HEK293 (cell line): ENCODE measurements around the gene KRT82.

Experiments
- GLI4 ChIP-seq: fragments of 450-650 bp; formaldehyde crosslinking; IDR thresholded peaks from 2 replicates; pipeline ENCODE4 v1.5.1; 2016; ENCODE audit warnings: missing biosample characterization, missing genetic modification characterization
- HOXA7 ChIP-seq: sonication (generic); formaldehyde crosslinking; IDR thresholded peaks from 2 replicates; pipeline ENCODE4 v1.8.1; 2022; ENCODE audit warnings: missing genetic modification reagents, borderline replicate concordance
- IKZF3 ChIP-seq: fragments of 450-650 bp; IDR thresholded peaks from 2 replicates; pipeline ENCODE4 v1.5.0; 2018; ENCODE audit warnings: missing biosample characterization, mild to moderate bottlenecking, missing genetic modification characterization, moderate library complexity
- SCRT2 ChIP-seq: fragments of 450-650 bp; formaldehyde crosslinking; IDR thresholded peaks from 2 replicates; pipeline ENCODE4 v1.5.1; 2016; ENCODE audit warnings: missing biosample characterization, missing genetic modification characterization
- ZBTB48 ChIP-seq: fragments of 450-650 bp; formaldehyde crosslinking; IDR thresholded peaks from 2 replicates; pipeline ENCODE4 v1.5.1; 2016; ENCODE audit warnings: missing biosample characterization, missing genetic modification characterization
- ZBTB7A ChIP-seq: fragments of 450-650 bp; formaldehyde crosslinking; IDR thresholded peaks from 2 replicates; pipeline ENCODE4 v1.5.1; 2016; ENCODE audit warnings: low read depth, missing biosample characterization, missing genetic modification characterization
- ZBTB8A ChIP-seq: fragments of 450-650 bp; formaldehyde crosslinking; IDR thresholded peaks from 2 replicates; pipeline ENCODE4 v1.5.1; 2016; ENCODE audit warnings: missing biosample characterization, missing genetic modification characterization
- ZNF114 ChIP-seq: fragments of 450-650 bp; formaldehyde crosslinking; IDR thresholded peaks from 2 replicates; pipeline ENCODE4 v1.5.0; 2017; ENCODE audit warnings: missing biosample characterization, missing genetic modification characterization
- ZNF121 ChIP-seq: fragments of 450-650 bp; formaldehyde crosslinking; IDR thresholded peaks from 2 replicates; pipeline ENCODE4 v1.5.1; 2016; ENCODE audit warnings: missing biosample characterization, missing genetic modification characterization
- ZNF138 ChIP-seq: fragments of 450-650 bp; formaldehyde crosslinking; IDR thresholded peaks from 2 replicates; pipeline ENCODE4 v1.5.1; 2016; ENCODE audit warnings: missing biosample characterization, missing genetic modification characterization, borderline replicate concordance
- ZNF157 ChIP-seq: fragments of 450-650 bp; formaldehyde crosslinking; IDR thresholded peaks from 2 replicates; pipeline ENCODE4 v1.5.1; 2016; ENCODE audit warnings: missing biosample characterization, missing genetic modification characterization
- ZNF175 ChIP-seq: fragments of 450-650 bp; formaldehyde crosslinking; IDR thresholded peaks from 2 replicates; pipeline ENCODE4 v1.5.1; 2016; ENCODE audit warnings: missing biosample characterization, missing genetic modification characterization
- ZNF239 ChIP-seq: fragments of 450-650 bp; formaldehyde crosslinking; IDR thresholded peaks from 2 replicates; pipeline ENCODE4 v1.5.1; 2016; ENCODE audit warnings: missing biosample characterization, missing genetic modification characterization
- ZNF248 ChIP-seq: fragments of 450-650 bp; formaldehyde crosslinking; IDR thresholded peaks from 2 replicates; pipeline ENCODE4 v1.5.1; 2017; ENCODE audit warnings: missing biosample characterization, missing genetic modification characterization
- ZNF274 ChIP-seq, 2 experiments: fragments of 200-500 bp in 1 of 2; fragments of 450-650 bp in 1 of 2; sonication (Bioruptor generic) in 1 of 2; formaldehyde crosslinking in 1 of 2; IDR thresholded peaks; 2 replicates each; pipeline versions ENCODE4 v1.5.1 to v1.6.1; 2014 to 2016; ENCODE audit warnings: borderline replicate concordance in 1 of 2, inconsistent platforms in 1 of 2, low read length in 1 of 2, missing biosample characterization in 1 of 2, missing genetic modification characterization in 1 of 2
- ZNF350 ChIP-seq: fragments of 450-650 bp; formaldehyde crosslinking; IDR thresholded peaks from 2 replicates; pipeline ENCODE4 v1.5.0; 2017; ENCODE audit warnings: missing biosample characterization, mild to moderate bottlenecking, missing genetic modification characterization
- ZNF366 ChIP-seq: fragments of 450-650 bp; formaldehyde crosslinking; conservative IDR thresholded peaks from 2 replicates; pipeline ENCODE4 v1.5.1; 2016; ENCODE audit warnings: missing biosample characterization, missing genetic modification characterization
- ZNF433 ChIP-seq: fragments of 450-650 bp; formaldehyde crosslinking; IDR thresholded peaks from 2 replicates; pipeline ENCODE4 v1.5.1; 2016; ENCODE audit warnings: missing biosample characterization, missing genetic modification characterization, low read depth
- ZNF510 ChIP-seq: fragments of 450-650 bp; formaldehyde crosslinking; IDR thresholded peaks from 2 replicates; pipeline ENCODE4 v1.5.1; 2018; ENCODE audit warnings: mild to moderate bottlenecking, missing genetic modification characterization, missing biosample characterization; ENCODE audit not compliant: insufficient replicate concordance
- ZNF529 ChIP-seq: fragments of 450-650 bp; formaldehyde crosslinking; IDR thresholded peaks from 2 replicates; pipeline ENCODE4 v1.5.1; 2017; ENCODE audit warnings: missing genetic modification characterization, missing biosample characterization; ENCODE audit not compliant: insufficient replicate concordance
- ZNF610 ChIP-seq: fragments of 450-650 bp; formaldehyde crosslinking; IDR thresholded peaks from 2 replicates; pipeline ENCODE4 v1.5.1; 2016; ENCODE audit warnings: missing biosample characterization, missing genetic modification characterization, borderline replicate concordance
- ZNF626 ChIP-seq: fragments of 450-650 bp; sonication (Bioruptor Pico); formaldehyde crosslinking; IDR thresholded peaks from 2 replicates; pipeline ENCODE4 v1.5.1; 2018; ENCODE audit warnings: missing biosample characterization, missing genetic modification characterization, inconsistent platforms
- ZNF664 ChIP-seq: fragments of 450-650 bp; formaldehyde crosslinking; IDR thresholded peaks from 2 replicates; pipeline ENCODE4 v1.5.1; 2016; ENCODE audit warnings: missing biosample characterization, missing genetic modification characterization
- ZNF777 ChIP-seq: fragments of 450-650 bp; formaldehyde crosslinking; IDR thresholded peaks from 2 replicates; pipeline ENCODE4 v1.5.1; 2017; ENCODE audit warnings: missing biosample characterization, missing genetic modification characterization, borderline replicate concordance
- TF ChIP-seq, protein P1 (sequence below): fragments of 450-650 bp; formaldehyde crosslinking; IDR thresholded peaks from 2 replicates; pipeline ENCODE4 v1.5.1; 2017; ENCODE audit warnings: missing biosample characterization, missing genetic modification characterization
- TF ChIP-seq, protein P2 (sequence below): fragments of 450-650 bp; formaldehyde crosslinking; IDR thresholded peaks from 2 replicates; pipeline ENCODE4 v1.5.1; 2016; ENCODE audit warnings: missing biosample characterization, missing genetic modification characterization, borderline replicate concordance
- TF ChIP-seq, protein P3 (sequence below): sonication (generic); formaldehyde crosslinking; IDR thresholded peaks from 2 replicates; pipeline ENCODE4 v1.8.1; 2022; ENCODE audit warnings: mild to moderate bottlenecking, moderate library complexity, missing genetic modification reagents
- TF ChIP-seq, protein P4 (sequence below): fragments of 450-650 bp; formaldehyde crosslinking; IDR thresholded peaks from 2 replicates; pipeline ENCODE4 v1.5.1; 2016; ENCODE audit warnings: missing biosample characterization, missing genetic modification characterization
- TF ChIP-seq, protein P5 (sequence below): fragments of 450-650 bp; formaldehyde crosslinking; IDR thresholded peaks from 2 replicates; pipeline ENCODE4 v1.5.1; 2016; ENCODE audit warnings: missing biosample characterization, missing genetic modification characterization
- TF ChIP-seq, protein P6 (sequence below): fragments of 450-650 bp; formaldehyde crosslinking; IDR thresholded peaks from 2 replicates; pipeline ENCODE4 v1.5.1; 2016; ENCODE audit warnings: missing biosample characterization, missing genetic modification characterization

The KRT82 gene

DNA sequence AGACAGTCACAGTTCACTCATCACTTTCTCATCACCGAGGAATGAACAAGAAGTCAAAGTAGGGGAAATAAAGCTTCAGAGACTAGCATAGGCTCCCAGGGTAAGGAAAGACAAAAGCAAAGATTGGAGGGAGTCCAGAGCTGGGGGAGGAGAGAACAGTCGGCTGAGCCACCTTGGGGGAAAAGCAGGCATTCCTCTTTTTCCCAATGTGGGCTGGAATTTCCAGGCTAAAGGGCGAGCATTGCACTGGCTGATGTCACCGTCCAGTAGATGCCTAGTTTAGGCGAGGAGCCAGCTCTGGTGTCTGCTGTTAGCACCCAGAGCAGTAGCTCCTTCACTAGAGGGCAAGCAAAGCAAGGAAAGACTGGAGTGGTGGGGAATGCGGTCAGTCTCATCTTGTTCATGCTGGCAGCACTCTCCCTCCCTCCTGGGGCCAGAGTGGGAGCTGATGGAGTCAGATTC is 36.5 kb upstream of the KRT82 start (continued):
- TF ChIP-seq, protein P1, sequence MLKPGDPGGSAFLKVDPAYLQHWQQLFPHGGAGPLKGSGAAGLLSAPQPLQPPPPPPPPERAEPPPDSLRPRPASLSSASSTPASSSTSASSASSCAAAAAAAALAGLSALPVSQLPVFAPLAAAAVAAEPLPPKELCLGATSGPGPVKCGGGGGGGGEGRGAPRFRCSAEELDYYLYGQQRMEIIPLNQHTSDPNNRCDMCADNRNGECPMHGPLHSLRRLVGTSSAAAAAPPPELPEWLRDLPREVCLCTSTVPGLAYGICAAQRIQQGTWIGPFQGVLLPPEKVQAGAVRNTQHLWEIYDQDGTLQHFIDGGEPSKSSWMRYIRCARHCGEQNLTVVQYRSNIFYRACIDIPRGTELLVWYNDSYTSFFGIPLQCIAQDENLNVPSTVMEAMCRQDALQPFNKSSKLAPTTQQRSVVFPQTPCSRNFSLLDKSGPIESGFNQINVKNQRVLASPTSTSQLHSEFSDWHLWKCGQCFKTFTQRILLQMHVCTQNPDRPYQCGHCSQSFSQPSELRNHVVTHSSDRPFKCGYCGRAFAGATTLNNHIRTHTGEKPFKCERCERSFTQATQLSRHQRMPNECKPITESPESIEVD (tag by site-specific recombination): no peak
- TF ChIP-seq ZNF366 (tag by site-specific recombination) (peak; percentile 41; the same call in 1 of the 2 replicates), SCRT2 (no peak), ZBTB48 (no peak), ZNF350 (no peak), ZNF175 (no peak), ZNF248 (no peak), ZNF433 (tag by site-specific recombination) (no peak), ZNF114 (tag by site-specific recombination) (no peak), IKZF3 (tag by site-specific recombination) (no peak), ZNF777 (tag by site-specific recombination) (no peak), ZNF138 (tag by site-specific recombination) (no peak), ZNF239 (tag by site-specific recombination) (no peak), ZNF510 (no peak), ZNF626 (tag by site-specific recombination) (no peak), ZNF121 (tag by site-specific recombination) (no peak), ZBTB8A (tag by site-specific recombination) (no peak), ZNF610 (tag by site-specific recombination) (no peak), ZNF529 (tag by site-specific recombination) (no peak), ZBTB7A (tag by site-specific recombination) (no peak), GLI4 (tag by site-specific recombination) (no peak), ZNF157 (no peak), ZNF664 (tag by site-specific recombination) (no peak), ZNF274 (IDR thresholded peaks at IDR 0.05; ENCODE audit: low read length) (no peak), ZNF274 (tag by site-specific recombination; IDR thresholded peaks at IDR 0.05; ENCODE audit: borderline replicate concordance) (no peak), HOXA7 (no peak)
- TF ChIP-seq, protein P2, sequence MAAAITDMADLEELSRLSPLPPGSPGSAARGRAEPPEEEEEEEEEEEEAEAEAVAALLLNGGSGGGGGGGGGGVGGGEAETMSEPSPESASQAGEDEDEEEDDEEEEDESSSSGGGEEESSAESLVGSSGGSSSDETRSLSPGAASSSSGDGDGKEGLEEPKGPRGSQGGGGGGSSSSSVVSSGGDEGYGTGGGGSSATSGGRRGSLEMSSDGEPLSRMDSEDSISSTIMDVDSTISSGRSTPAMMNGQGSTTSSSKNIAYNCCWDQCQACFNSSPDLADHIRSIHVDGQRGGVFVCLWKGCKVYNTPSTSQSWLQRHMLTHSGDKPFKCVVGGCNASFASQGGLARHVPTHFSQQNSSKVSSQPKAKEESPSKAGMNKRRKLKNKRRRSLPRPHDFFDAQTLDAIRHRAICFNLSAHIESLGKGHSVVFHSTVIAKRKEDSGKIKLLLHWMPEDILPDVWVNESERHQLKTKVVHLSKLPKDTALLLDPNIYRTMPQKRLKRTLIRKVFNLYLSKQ (tag by site-specific recombination): no peak
- TF ChIP-seq, protein P3, sequence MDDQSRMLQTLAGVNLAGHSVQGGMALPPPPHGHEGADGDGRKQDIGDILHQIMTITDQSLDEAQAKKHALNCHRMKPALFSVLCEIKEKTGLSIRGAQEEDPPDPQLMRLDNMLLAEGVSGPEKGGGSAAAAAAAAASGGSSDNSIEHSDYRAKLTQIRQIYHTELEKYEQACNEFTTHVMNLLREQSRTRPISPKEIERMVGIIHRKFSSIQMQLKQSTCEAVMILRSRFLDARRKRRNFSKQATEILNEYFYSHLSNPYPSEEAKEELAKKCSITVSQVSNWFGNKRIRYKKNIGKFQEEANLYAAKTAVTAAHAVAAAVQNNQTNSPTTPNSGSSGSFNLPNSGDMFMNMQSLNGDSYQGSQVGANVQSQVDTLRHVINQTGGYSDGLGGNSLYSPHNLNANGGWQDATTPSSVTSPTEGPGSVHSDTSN (CRISPR knock-in tag): no peak
- TF ChIP-seq, protein P4, sequence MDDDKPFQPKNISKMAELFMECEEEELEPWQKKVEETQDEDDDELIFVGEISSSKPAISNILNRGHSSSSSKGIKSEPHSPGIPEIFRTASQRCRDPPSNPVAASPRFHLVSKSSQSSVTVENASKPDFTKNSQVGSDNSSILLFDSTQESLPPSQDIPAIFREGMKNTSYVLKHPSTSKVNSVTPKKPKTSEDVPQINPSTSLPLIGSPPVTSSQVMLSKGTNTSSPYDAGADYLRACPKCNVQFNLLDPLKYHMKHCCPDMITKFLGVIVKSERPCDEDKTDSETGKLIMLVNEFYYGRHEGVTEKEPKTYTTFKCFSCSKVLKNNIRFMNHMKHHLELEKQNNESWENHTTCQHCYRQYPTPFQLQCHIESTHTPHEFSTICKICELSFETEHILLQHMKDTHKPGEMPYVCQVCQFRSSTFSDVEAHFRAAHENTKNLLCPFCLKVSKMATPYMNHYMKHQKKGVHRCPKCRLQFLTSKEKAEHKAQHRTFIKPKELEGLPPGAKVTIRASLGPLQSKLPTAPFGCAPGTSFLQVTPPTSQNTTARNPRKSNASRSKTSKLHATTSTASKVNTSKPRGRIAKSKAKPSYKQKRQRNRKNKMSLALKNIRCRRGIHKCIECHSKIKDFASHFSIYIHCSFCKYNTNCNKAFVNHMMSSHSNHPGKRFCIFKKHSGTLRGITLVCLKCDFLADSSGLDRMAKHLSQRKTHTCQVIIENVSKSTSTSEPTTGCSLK (tag by site-specific recombination): no peak
- TF ChIP-seq, protein P5, sequence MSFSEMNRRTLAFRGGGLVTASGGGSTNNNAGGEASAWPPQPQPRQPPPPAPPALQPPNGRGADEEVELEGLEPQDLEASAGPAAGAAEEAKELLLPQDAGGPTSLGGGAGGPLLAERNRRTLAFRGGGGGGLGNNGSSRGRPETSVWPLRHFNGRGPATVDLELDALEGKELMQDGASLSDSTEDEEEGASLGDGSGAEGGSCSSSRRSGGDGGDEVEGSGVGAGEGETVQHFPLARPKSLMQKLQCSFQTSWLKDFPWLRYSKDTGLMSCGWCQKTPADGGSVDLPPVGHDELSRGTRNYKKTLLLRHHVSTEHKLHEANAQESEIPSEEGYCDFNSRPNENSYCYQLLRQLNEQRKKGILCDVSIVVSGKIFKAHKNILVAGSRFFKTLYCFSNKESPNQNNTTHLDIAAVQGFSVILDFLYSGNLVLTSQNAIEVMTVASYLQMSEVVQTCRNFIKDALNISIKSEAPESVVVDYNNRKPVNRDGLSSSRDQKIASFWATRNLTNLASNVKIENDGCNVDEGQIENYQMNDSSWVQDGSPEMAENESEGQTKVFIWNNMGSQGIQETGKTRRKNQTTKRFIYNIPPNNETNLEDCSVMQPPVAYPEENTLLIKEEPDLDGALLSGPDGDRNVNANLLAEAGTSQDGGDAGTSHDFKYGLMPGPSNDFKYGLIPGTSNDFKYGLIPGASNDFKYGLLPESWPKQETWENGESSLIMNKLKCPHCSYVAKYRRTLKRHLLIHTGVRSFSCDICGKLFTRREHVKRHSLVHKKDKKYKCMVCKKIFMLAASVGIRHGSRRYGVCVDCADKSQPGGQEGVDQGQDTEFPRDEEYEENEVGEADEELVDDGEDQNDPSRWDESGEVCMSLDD (tag by site-specific recombination): no peak
- TF ChIP-seq, protein P6, sequence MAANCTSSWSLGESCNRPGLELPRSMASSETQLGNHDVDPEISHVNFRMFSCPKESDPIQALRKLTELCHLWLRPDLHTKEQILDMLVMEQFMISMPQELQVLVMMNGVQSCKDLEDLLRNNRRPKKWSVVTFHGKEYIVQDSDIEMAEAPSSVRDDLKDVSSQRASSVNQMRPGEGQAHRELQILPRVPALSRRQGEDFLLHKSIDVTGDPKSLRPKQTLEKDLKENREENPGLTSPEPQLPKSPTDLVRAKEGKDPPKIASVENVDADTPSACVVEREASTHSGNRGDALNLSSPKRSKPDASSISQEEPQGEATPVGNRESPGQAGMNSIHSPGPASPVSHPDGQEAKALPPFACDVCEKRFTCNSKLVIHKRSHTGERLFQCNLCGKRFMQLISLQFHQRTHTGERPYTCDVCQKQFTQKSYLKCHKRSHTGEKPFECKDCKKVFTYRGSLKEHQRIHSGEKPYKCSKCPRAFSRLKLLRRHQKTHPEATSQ (tag by site-specific recombination): no peak
